ENCODE results near the gene CACNA2D3.

CACNA2D3 gene

DNA sequence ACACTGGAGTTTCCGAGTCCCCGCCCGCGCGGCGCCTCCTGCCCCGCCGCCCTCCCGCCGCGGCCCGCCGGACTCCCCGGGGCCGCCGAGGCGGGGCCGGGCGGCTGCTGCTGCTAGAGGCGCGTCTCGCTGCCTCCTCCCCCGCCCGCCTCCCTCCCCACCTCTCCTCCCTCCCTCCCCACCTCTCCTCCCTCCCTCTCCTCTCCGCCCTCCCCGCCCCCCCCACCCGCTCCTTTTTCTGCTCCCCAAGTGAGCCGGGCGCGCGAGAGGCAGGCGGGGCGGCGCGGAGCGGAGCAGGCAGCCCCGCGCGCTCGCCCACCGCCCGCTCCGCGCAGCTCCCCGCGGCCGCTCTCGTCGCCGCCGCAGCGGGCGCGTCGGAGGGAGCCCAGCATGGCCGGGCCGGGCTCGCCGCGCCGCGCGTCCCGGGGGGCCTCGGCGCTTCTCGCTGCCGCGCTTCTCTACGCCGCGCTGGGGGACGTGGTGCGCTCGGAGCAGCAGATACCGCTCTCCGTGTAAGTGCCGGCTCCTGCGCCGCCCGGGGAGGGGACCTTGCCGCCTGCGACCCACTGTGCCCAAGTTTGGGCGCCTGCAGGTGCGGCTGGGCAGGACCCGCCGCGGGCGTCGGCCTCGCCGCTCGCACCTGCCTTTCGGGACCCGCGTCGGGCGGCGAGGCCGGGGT is at the start of gene CACNA2D3:
Gene CACNA2D3 (plus strand): TSS at position 229 of the 679 bp plus-strand sequence.
- Histone ChIP-seq H3K9me2 (replicated peaks; ENCODE audit: insufficient read depth, low read length) (no peaks in the 10 kb centered on the region), H3K79me2 (ENCODE audit: insufficient read depth, low read length) (no peaks in the 10 kb centered on the region), H4K20me1 (ENCODE audit: low read depth, low read length) (no peaks in the 10 kb centered on the region), H3K27me3 (ENCODE audit: low read length) (no peaks in the 10 kb centered on the region), H3K4me3 (ENCODE audit: insufficient read depth, low read length, poor library complexity, severe bottlenecking) (peak within 1 kb of the TSS; percentile 62), H3K9me3 (ENCODE audit: insufficient read depth, low read length) (no peaks in the 10 kb centered on the region), H3F3A (ENCODE audit: insufficient read depth) (no peaks in the 10 kb centered on the region), H3K4me2 (ENCODE audit: low read depth, low read length, poor library complexity, severe bottlenecking) (peak within 1 kb of the TSS; percentile 84), H3K36me3 (ENCODE audit: low read length) (no peaks in the 10 kb centered on the region), H2AFZ (ENCODE audit: low read depth, low read length, severe bottlenecking) (peak within 1 kb of the TSS; percentile 87), H3K9ac (ENCODE audit: low read length) (peak within 1 kb of the TSS; percentile 71), H3K27ac (ENCODE audit: low read depth, low read length) (peak within 1 kb of the TSS; percentile 63)
- TF ChIP-seq CTCF (IDR thresholded peaks at IDR 0.05; ENCODE audit: insufficient read depth, low read length, poor library complexity, severe bottlenecking) (no peak), EZH2phosphoT487 (conservative IDR thresholded peaks at IDR 0.05; ENCODE audit: low read length) (no peak)

DNA sequence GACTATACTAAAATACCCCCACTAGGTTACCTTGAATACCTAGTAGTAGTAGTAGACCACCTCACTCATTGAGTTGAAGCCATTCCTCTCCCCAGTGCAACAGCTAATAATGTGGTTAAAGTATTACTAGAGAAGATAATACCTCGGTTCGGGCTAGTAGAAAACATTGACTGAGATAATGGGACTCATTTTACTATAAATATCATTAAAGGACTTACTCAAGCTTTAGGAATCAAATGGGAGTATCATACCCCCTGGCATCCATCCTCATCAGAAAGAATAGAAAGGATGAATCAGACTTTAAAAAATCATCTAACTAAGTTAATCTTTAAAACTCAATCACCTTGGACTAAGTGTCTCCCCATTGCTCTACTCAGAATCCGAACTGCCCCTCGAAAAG is 49.0 kb upstream of the CACNA2D3 start:
- no peaks in the 10 kb centered on the region for H4K20me1 ChIP-seq (ENCODE audit: low read depth, low read length)
- H3K4me3 ChIP-seq (ENCODE audit: insufficient read depth, low read length, poor library complexity, severe bottlenecking), result no peak overlapping the region
- no peak overlapping the region for H3K9ac ChIP-seq (ENCODE audit: low read length)
- no peaks in the 10 kb centered on the region for H3F3A ChIP-seq (ENCODE audit: insufficient read depth)
- H2AFZ ChIP-seq (ENCODE audit: low read depth, low read length, severe bottlenecking), result no peak overlapping the region
- no peak for TF ChIP-seq CTCF (IDR thresholded peaks at IDR 0.05; ENCODE audit: insufficient read depth, low read length, poor library complexity, severe bottlenecking)
- TF ChIP-seq EZH2phosphoT487 (conservative IDR thresholded peaks at IDR 0.05; ENCODE audit: low read length), result no peak
- H3K27ac ChIP-seq (ENCODE audit: low read depth, low read length), result no peak overlapping the region
- H3K27me3 ChIP-seq (ENCODE audit: low read length), result no peaks in the 10 kb centered on the region
- no peaks in the 10 kb centered on the region for H3K9me2 ChIP-seq (replicated peaks; ENCODE audit: insufficient read depth, low read length)
- peaks cover 10% of the 10 kb centered on the region; the same call in 1 of the 2 replicates for H3K9me3 ChIP-seq (ENCODE audit: insufficient read depth, low read length)
- H3K79me2 ChIP-seq (ENCODE audit: insufficient read depth, low read length), result no peaks in the 10 kb centered on the region
- H3K36me3 ChIP-seq (ENCODE audit: low read length), result no peaks in the 10 kb centered on the region
- no peak overlapping the region for H3K4me2 ChIP-seq (ENCODE audit: low read depth, low read length, poor library complexity, severe bottlenecking)

- no peak overlapping the region for H3K27ac ChIP-seq (ENCODE audit: low read depth, low read length)
- H3K9me2 ChIP-seq (replicated peaks; ENCODE audit: insufficient read depth, low read length), result no peaks in the 10 kb centered on the region
- no peaks in the 10 kb centered on the region for H3K79me2 ChIP-seq (ENCODE audit: insufficient read depth, low read length)
- H4K20me1 ChIP-seq (ENCODE audit: low read depth, low read length), result no peaks in the 10 kb centered on the region
- no peaks in the 10 kb centered on the region for H3F3A ChIP-seq (ENCODE audit: insufficient read depth)
- no peak for TF ChIP-seq EZH2phosphoT487 (conservative IDR thresholded peaks at IDR 0.05; ENCODE audit: low read length)
- TF ChIP-seq CTCF (IDR thresholded peaks at IDR 0.05; ENCODE audit: insufficient read depth, low read length, poor library complexity, severe bottlenecking), result no peak
- H2AFZ ChIP-seq (ENCODE audit: low read depth, low read length, severe bottlenecking), result no peak overlapping the region
- no peaks in the 10 kb centered on the region for H3K27me3 ChIP-seq (ENCODE audit: low read length)
- H3K9me3 ChIP-seq (ENCODE audit: insufficient read depth, low read length), result no peaks in the 10 kb centered on the region
- H3K4me3 ChIP-seq (ENCODE audit: insufficient read depth, low read length, poor library complexity, severe bottlenecking), result no peak overlapping the region
- no peak overlapping the region for H3K4me2 ChIP-seq (ENCODE audit: low read depth, low read length, poor library complexity, severe bottlenecking)
- no peaks in the 10 kb centered on the region for H3K36me3 ChIP-seq (ENCODE audit: low read length)
- no peak overlapping the region for H3K9ac ChIP-seq (ENCODE audit: low read length)
Measured at GRCh38 chr3:54079314-54079713, 43.0 kb upstream of the CACNA2D3 start.

All from SU-DHL-6 (cell line).